H1 (cell line): Measurements from ENCODE around the gene HBM. TPM values are rescaled to one million over a fixed set of nuclear protein-coding genes. Genes with fewer than 3 reads are reported as not detected.
"Not testable (repeated sequence)": the region's sequence is repeated elsewhere in the genome, so short reads cannot be mapped to it uniquely, and the experiment has no call there.

ENCODE experiments used
- CTCF ChIA-PET: fragments of 300-600 bp; sonication (Branson Sonifier 250); formaldehyde crosslinking; loops from one replicate; lab custom pipeline; 2021; ENCODE audit not compliant: partially characterized antibody; lab: Charles Lee
- POLR2A ChIA-PET: fragments of 300-600 bp; sonication (Branson Sonifier 250); formaldehyde crosslinking; loops from one replicate; lab custom pipeline; 2021; ENCODE audit warnings: inconsistent platforms; ENCODE audit not compliant: partially characterized antibody; lab: Charles Lee
- DNase-seq, 2 experiments: peaks; one replicate each; pipeline versions ENCODE4 v3.0.0 to v3.0.0-alpha.2; 2010 to 2022; ENCODE audit warnings: low spot score in 2 of 2, low read depth in 1 of 2, mixed read lengths in 1 of 2
- FAIRE-seq: peaks from 2 replicates; lab custom pipeline; 2011; peaks lifted over from hg19 to GRCh38; lab: Jason Lieb, UNC
- H2AFZ ChIP-seq: 2 replicates; pipeline ENCODE4 v1.8.1; 2012; ENCODE audit warnings: low read length, inconsistent platforms
- H2AK5ac ChIP-seq: 2 replicates; pipeline ENCODE4 v1.6.1; 2013; ENCODE audit warnings: low read depth, low read length
- H2BK120ac ChIP-seq: replicated peaks from 2 replicates; pipeline ENCODE3; 2013; ENCODE audit warnings: low read depth, low read length, inconsistent platforms
- H2BK12ac ChIP-seq: 2 replicates; pipeline ENCODE4 v1.6.1; 2013; ENCODE audit warnings: low read depth, low read length
- H2BK15ac ChIP-seq: 2 replicates; pipeline ENCODE4 v1.6.1; 2013; ENCODE audit warnings: low read length
- H2BK20ac ChIP-seq: 2 replicates; pipeline ENCODE4 v1.6.1; 2013; ENCODE audit warnings: low read length
- H2BK5ac ChIP-seq: 2 replicates; pipeline ENCODE4 v1.6.1; 2013; ENCODE audit warnings: low read depth, low read length
- H3K14ac ChIP-seq: 2 replicates; pipeline ENCODE4 v1.6.1; 2013; ENCODE audit warnings: inconsistent platforms; ENCODE audit not compliant: insufficient read length
- H3K18ac ChIP-seq: 2 replicates; pipeline ENCODE4 v1.6.1; 2013; ENCODE audit warnings: low read length; ENCODE audit errors: extremely low read depth
- H3K23ac ChIP-seq: 2 replicates; pipeline ENCODE4 v1.6.1; 2013; ENCODE audit warnings: inconsistent platforms; ENCODE audit not compliant: insufficient read length
- H3K23me2 ChIP-seq: 2 replicates; pipeline ENCODE4 v1.6.1; 2013; ENCODE audit warnings: low read depth, low read length
- H3K27ac ChIP-seq: 2 replicates; pipeline ENCODE4 v1.6.1; 2011; ENCODE audit warnings: low read depth, low read length, inconsistent platforms
- H3K27me3 ChIP-seq, 4 experiments: replicated peaks in 1 of 4; 1 replicate in 1 of 4; 2 replicates in 3 of 4; pipeline versions ENCODE4 v1.6.1 to v1.8.1; 2011 to 2013; ENCODE audit warnings: low read length in 3 of 4, mild to moderate bottlenecking in 3 of 4, inconsistent platforms in 2 of 4, mixed read lengths in 2 of 4, moderate library complexity in 1 of 4; ENCODE audit not compliant: control insufficient read depth in 3 of 4, insufficient read depth in 3 of 4; ENCODE audit errors: extremely low read depth in 1 of 4
- H3K36me3 ChIP-seq, 4 experiments: 2 replicates each; pipeline versions ENCODE4 v1.6.1 to v1.8.1; 2011 to 2013; ENCODE audit warnings: mild to moderate bottlenecking in 4 of 4, low read length in 3 of 4, moderate library complexity in 2 of 4, control low read depth in 1 of 4, inconsistent platforms in 1 of 4; ENCODE audit not compliant: insufficient read depth in 4 of 4, control insufficient read depth in 2 of 4
- H3K4ac ChIP-seq: replicated peaks from 2 replicates; pipeline ENCODE3; 2013; ENCODE audit warnings: low read length, low read depth, mixed read lengths, inconsistent platforms; ENCODE audit not compliant: insufficient read length
- H3K4me1 ChIP-seq, 4 experiments: replicated peaks in 1 of 4; 1 replicate in 1 of 4; 2 replicates in 3 of 4; pipeline versions ENCODE4 v1.6.1 to v1.8.1; 2011 to 2013; ENCODE audit warnings: low read length in 3 of 4, inconsistent platforms in 2 of 4, mixed read lengths in 1 of 4; ENCODE audit not compliant: insufficient read depth in 4 of 4, control insufficient read depth in 3 of 4
- H3K4me2 ChIP-seq, 2 experiments: 2 replicates each; pipeline versions ENCODE4 v1.6.1 to v1.8.1; 2011 to 2013; ENCODE audit warnings: low read depth in 2 of 2, low read length in 2 of 2, control low read depth in 1 of 2, inconsistent platforms in 1 of 2, mild to moderate bottlenecking in 1 of 2; ENCODE audit not compliant: insufficient read depth in 1 of 2
- H3K4me3 ChIP-seq, 4 experiments: fragments of 200-600, 300-600 bp in 1 of 4; sonication (generic), shearing (Covaris generic), sonication (Bioruptor Twin) in 1 of 4; 2 replicates each; pipeline versions ENCODE4 v1.5.1 to v1.8.1; 2011 to 2016; ENCODE audit warnings: low read length in 4 of 4, low read depth in 3 of 4, control low read depth in 2 of 4, inconsistent platforms in 2 of 4, mild to moderate bottlenecking in 2 of 4, mixed read lengths in 1 of 4, moderate library complexity in 1 of 4; ENCODE audit not compliant: insufficient read depth in 2 of 4; ENCODE audit errors: extremely low read depth in 1 of 4
- H3K56ac ChIP-seq: replicated peaks from 2 replicates; pipeline ENCODE3; 2013; ENCODE audit warnings: low read depth, mild to moderate bottlenecking, mixed read lengths, low read length, inconsistent platforms; ENCODE audit not compliant: insufficient read length
- H3K79me1 ChIP-seq: 2 replicates; pipeline ENCODE4 v1.6.1; 2013; ENCODE audit warnings: low read depth, low read length, control low read depth
- H3K79me2 ChIP-seq, 2 experiments: 2 replicates each; pipeline versions ENCODE4 v1.6.1 to v1.8.1; 2012 to 2013; ENCODE audit warnings: low read length in 2 of 2, mild to moderate bottlenecking in 2 of 2, inconsistent platforms in 1 of 2; ENCODE audit not compliant: insufficient read depth in 2 of 2, control insufficient read depth in 1 of 2
- H3K9ac ChIP-seq, 4 experiments: replicated peaks in 1 of 4; 1 replicate in 1 of 4; 2 replicates in 3 of 4; pipeline versions ENCODE4 v1.6.1 to v1.8.1; 2011 to 2013; ENCODE audit warnings: low read depth in 3 of 4, low read length in 3 of 4, control low read depth in 2 of 4, mild to moderate bottlenecking in 2 of 4, moderate library complexity in 2 of 4, inconsistent platforms in 1 of 4; ENCODE audit errors: extremely low read depth in 1 of 4
- H3K9me3 ChIP-seq, 2 experiments: 2 replicates each; pipeline versions ENCODE4 v1.6.1 to v1.8.1; 2012 to 2013; ENCODE audit warnings: mild to moderate bottlenecking in 2 of 2, moderate library complexity in 2 of 2, control low read depth in 1 of 2, inconsistent platforms in 1 of 2, low read depth in 1 of 2, low read length in 1 of 2, mixed read lengths in 1 of 2; ENCODE audit not compliant: insufficient read depth in 2 of 2
- H4K20me1 ChIP-seq, 2 experiments: replicated peaks in 1 of 2; 2 replicates each; pipeline versions ENCODE3 to v1.8.1; 2011 to 2013; ENCODE audit warnings: inconsistent platforms in 2 of 2, low read length in 2 of 2, mild to moderate bottlenecking in 1 of 2; ENCODE audit not compliant: insufficient read depth in 2 of 2, control insufficient read depth in 1 of 2
- H4K5ac ChIP-seq: 2 replicates; pipeline ENCODE4 v1.6.1; 2013; ENCODE audit warnings: low read length, low read depth, mixed read lengths, inconsistent platforms; ENCODE audit not compliant: insufficient read length
- H4K8ac ChIP-seq: 2 replicates; pipeline ENCODE4 v1.8.0; 2013; ENCODE audit warnings: mild to moderate bottlenecking, moderate library complexity, low read length, inconsistent platforms; ENCODE audit not compliant: insufficient read depth; ENCODE audit errors: extremely low read depth
- H4K91ac ChIP-seq: replicated peaks from 2 replicates; pipeline ENCODE3; 2013; ENCODE audit warnings: low read length, mixed read lengths, inconsistent platforms; ENCODE audit not compliant: insufficient read length
- ATF2 ChIP-seq: IDR thresholded peaks from 2 replicates; pipeline ENCODE4 v1.6.1; 2012; ENCODE audit warnings: low read length, inconsistent platforms
- BRCA1 ChIP-seq: IDR thresholded peaks from 2 replicates; pipeline ENCODE4 v1.6.1; 2012; ENCODE audit warnings: low read depth, low read length, improper control_type of control experiment
- EP300 ChIP-seq, 2 experiments: IDR thresholded peaks; 1 replicate in 1 of 2; 2 replicates in 1 of 2; pipeline ENCODE4 v1.6.1; 2011 to 2012; ENCODE audit warnings: low read depth in 2 of 2, low read length in 2 of 2, mild to moderate bottlenecking in 2 of 2, borderline replicate concordance in 1 of 2, inconsistent platforms in 1 of 2, moderate library complexity in 1 of 2
- NANOG ChIP-seq: IDR thresholded peaks from 2 replicates; pipeline ENCODE4 v1.6.1; 2011; ENCODE audit warnings: low read length, low read depth, mild to moderate bottlenecking, inconsistent platforms; ENCODE audit not compliant: insufficient read depth, poor library complexity, severe bottlenecking
- RNF2 ChIP-seq: fragments of 200-900, 300-1000 bp; sonication (generic); IDR thresholded peaks from 2 replicates; pipeline ENCODE4 v1.7.1; 2016; ENCODE audit warnings: borderline replicate concordance, low read depth, mild to moderate bottlenecking, antibody characterized with exemption, low read length; ENCODE audit not compliant: poor library complexity, severe bottlenecking; ENCODE audit errors: missing control alignments
- SIN3A ChIP-seq, 2 experiments: IDR thresholded peaks in 1 of 2; conservative IDR thresholded peaks in 1 of 2; 2 replicates each; pipeline ENCODE4 v1.6.1; 2011 to 2012; ENCODE audit warnings: low read length in 2 of 2, improper control_type of control experiment in 1 of 2, low read depth in 1 of 2, mild to moderate bottlenecking in 1 of 2
- SIRT6 ChIP-seq: IDR thresholded peaks from one replicate; pipeline ENCODE4 v1.7.1; 2012; ENCODE audit warnings: low read length, inconsistent platforms
- SP1 ChIP-seq: IDR thresholded peaks from 2 replicates; pipeline ENCODE4 v1.6.1; 2011; ENCODE audit warnings: low read depth, low read length
- SP2 ChIP-seq: IDR thresholded peaks from 2 replicates; pipeline ENCODE4 v1.6.1; 2012; ENCODE audit warnings: mild to moderate bottlenecking, low read length, inconsistent platforms
- WGBS, 2 experiments: shearing (Covaris generic) in 1 of 2; methylation state at CpG; one replicate each; pipeline versions ENCODE4 v1.1.6 to v1.1.7; 2013 to 2015; ENCODE audit warnings: low lambda C conversion rate in 2 of 2, mixed read lengths in 2 of 2, inconsistent platforms in 1 of 2, low coverage in 1 of 2, missing lambda C conversion rate in 1 of 2; ENCODE audit not compliant: insufficient replicate concordance in 2 of 2, insufficient coverage in 1 of 2, insufficient read length in 1 of 2; ENCODE audit errors: extremely low coverage in 1 of 2, missing lambda C conversion rate in 1 of 2; 5-methylcytosine and 5-hydroxymethylcytosine counted together
- polyA plus RNA-seq, 7 experiments: library from polyadenylated mRNA; depleted of rRNA in 3 of 7; stranded (reverse) in 5 of 7; unstranded in 2 of 7; fragments of >200 nt in 5 of 7; fragments of 200-250 nt in 2 of 7; gene quantifications; 1 replicate in 5 of 7; 2 replicates in 1 of 7; 4 replicates in 1 of 7; pipeline versions ENCODE4 v1.2.1 to v1.2.3, GENCODE V29; 2011 to 2013; ENCODE audit warnings: missing spikeins in 2 of 7, mixed read lengths in 2 of 7
- total RNA-seq: library from RNA; stranded (reverse); fragmentation: NEBNext Ultra II Directional; extraction: Animal tissue kit (Norgen Biotek cat#: 25700); gene quantifications from 2 replicates; pipeline ENCODE4 v1.2.1, GENCODE V29; 2021

The HBM gene
- total and polyA plus RNA-seq, 2 of the 8 experiments (the other 6 are each of a cell fraction or from before 2014, with no cell fraction given): 0.88 TPM; not detected in 1

- no peak for TF ChIP-seq SIRT6
- no peak for TF ChIP-seq BRCA1
- no peak for TF ChIP-seq NANOG
- TF ChIP-seq SP2: no peak
- no peak for TF ChIP-seq SIN3A (conservative IDR thresholded peaks at IDR 0.05 in 1 of 2, IDR thresholded peaks at IDR 0.05 in 1 of 2; ENCODE audit: low read depth in 1 of 2, low read length in 2 of 2)
- TF ChIP-seq ATF2: no peak
- TF ChIP-seq RNF2: no peak
- TF ChIP-seq EP300 (IDR thresholded peaks at IDR 0.05; ENCODE audit: borderline replicate concordance in 1 of 2, low read depth in 2 of 2, low read length in 2 of 2): no peak
- no peak for TF ChIP-seq SP1
Measured at GRCh38 chr16:159136-159849, 6.5 kb upstream of the HBM start (continued).

GRCh38 chr16:160242-160641 lies 5.5 kb upstream of the HBM start:
- H2BK15ac ChIP-seq: not testable (repeated sequence)

More at GRCh38 chr16:160242-160641, 5.5 kb upstream of the HBM start:
- H3K23ac ChIP-seq, H4K91ac ChIP-seq, POLR2A ChIA-PET, H3K14ac ChIP-seq, H3K36me3 ChIP-seq, H3K9ac ChIP-seq, H3K4ac ChIP-seq, H3K56ac ChIP-seq, H2AK5ac ChIP-seq, H4K5ac ChIP-seq, H2AFZ ChIP-seq, H2BK12ac ChIP-seq, H2BK5ac ChIP-seq, H3K4me1 ChIP-seq, H3K9me3 ChIP-seq, H3K18ac ChIP-seq, H3K27ac ChIP-seq, H2BK20ac ChIP-seq, DNase-seq, H4K20me1 ChIP-seq, H4K8ac ChIP-seq, H3K4me3 ChIP-seq, FAIRE-seq, H3K23me2 ChIP-seq, H2BK120ac ChIP-seq, H3K4me2 ChIP-seq, H3K79me2 ChIP-seq, H3K79me1 ChIP-seq: not testable (repeated sequence)
- 73% methylated on average over 12 of the region's 20 CpGs; no CpG with 5 or more reads in 1 of the 2 experiments for WGBS, 2 experiments
- CTCF ChIA-PET: interaction anchor here (1.6 kb wide), 1 partner anchor 21 kb away, joined by 3 read pairs; no protein-coding TSS in a partner anchor
- H3K27me3 ChIP-seq: peaks cover 3 to 27% (median 23%) of the 10 kb centered on the region in 4 experiments
